ENCODE data around the gene ACKR1.

ACKR1 gene

DNA sequence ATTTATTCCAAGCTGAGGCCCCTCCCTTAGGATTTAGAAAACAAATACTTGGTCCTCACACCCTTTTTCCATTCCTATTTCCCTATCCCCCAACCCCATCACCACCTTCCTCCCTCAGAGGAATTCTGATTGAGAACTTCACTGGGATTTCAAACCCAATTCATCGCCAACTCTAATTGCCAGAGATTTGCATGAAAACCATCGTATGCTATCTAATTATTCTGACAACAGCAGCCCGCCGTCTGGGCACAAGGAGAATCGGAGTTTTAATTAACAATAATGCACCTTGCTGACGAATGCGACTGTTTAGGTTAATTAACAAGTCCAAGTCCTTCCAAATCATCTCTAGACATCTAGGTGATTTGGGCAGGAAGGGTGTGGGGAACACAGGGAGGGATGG is 4.4 kb downstream of the ACKR1 start:
- no peak overlapping the region for H3K27ac ChIP-seq

DNA sequence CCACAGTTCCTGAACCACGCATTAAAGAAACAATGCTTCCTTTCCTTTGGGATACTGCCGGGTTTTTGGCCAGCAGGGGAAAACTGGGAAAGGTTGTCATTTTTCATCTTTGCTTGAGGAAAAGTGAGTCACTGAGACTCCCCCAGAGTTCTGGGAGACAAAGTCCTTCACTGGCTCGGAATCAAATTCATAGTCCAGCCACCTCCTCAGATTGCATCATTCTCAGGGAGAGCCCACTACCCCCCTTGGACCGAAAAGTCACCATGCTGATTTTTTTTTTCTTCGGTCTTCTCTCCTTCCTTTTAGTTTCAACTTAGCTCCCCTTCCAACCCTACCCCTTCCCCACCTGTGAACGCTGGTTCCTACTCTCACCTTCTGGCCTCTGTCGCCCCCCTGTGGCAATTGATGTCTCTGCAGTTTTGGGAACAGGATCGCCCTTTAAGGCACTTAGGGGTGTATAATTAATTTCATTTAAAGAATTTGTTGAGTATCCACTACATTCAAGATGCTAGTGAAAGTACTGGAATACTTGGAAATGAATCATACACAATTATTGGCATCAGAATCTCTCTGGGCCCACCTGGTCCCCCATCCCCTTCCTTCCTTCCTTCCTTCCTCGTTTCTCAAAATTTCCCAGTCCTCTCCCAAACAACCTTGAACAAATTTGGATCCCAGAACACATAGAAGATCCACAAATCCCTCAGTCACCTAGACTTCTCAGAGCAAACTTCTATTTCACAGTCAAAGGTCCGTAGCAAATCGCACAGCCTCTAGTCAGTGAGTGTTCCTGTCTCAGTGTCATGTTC is 6.9 kb downstream of the ACKR1 start:
- TF ChIP-seq ZFX (IDR thresholded peaks at IDR 0.05), result no peak
- TF ChIP-seq, protein P1, sequence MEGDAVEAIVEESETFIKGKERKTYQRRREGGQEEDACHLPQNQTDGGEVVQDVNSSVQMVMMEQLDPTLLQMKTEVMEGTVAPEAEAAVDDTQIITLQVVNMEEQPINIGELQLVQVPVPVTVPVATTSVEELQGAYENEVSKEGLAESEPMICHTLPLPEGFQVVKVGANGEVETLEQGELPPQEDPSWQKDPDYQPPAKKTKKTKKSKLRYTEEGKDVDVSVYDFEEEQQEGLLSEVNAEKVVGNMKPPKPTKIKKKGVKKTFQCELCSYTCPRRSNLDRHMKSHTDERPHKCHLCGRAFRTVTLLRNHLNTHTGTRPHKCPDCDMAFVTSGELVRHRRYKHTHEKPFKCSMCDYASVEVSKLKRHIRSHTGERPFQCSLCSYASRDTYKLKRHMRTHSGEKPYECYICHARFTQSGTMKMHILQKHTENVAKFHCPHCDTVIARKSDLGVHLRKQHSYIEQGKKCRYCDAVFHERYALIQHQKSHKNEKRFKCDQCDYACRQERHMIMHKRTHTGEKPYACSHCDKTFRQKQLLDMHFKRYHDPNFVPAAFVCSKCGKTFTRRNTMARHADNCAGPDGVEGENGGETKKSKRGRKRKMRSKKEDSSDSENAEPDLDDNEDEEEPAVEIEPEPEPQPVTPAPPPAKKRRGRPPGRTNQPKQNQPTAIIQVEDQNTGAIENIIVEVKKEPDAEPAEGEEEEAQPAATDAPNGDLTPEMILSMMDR (conservative IDR thresholded peaks at IDR 0.05), result peak; percentile 96
- no peak overlapping the region for H3K27ac ChIP-seq

More for the DNA sequence above, 4.4 kb downstream of the ACKR1 start:
- TF ChIP-seq ZFX (IDR thresholded peaks at IDR 0.05), result no peak
- TF ChIP-seq, protein P1 (conservative IDR thresholded peaks at IDR 0.05), result no peak

DNA sequence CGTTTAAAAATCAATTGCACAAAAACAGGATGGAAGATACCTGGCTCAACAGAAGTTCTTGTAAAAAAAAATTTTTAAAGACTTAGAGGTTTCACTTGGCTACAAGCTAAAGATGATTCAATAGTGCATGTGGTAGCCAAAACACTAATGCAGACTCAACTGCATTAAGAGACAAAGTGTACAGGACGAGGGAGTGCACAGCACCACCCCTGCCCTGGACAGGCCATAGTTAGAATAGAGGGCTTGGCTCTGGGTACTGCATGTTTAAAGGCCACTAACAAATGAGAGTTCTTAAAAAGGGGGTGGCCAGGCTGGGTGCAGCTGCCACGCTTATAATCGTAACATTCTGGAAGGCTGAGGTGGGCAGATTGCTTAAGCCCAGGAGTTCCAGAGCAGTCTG is 7.9 kb downstream of the ACKR1 start:
- no peak overlapping the region for H3K27ac ChIP-seq
- TF ChIP-seq, protein P1 (conservative IDR thresholded peaks at IDR 0.05), result no peak
- no peak for TF ChIP-seq ZFX (IDR thresholded peaks at IDR 0.05)

- no peak for TF ChIP-seq ZFX (IDR thresholded peaks at IDR 0.05)
- TF ChIP-seq, protein P1 (conservative IDR thresholded peaks at IDR 0.05), result peak; percentile 95
- no peak overlapping the region for H3K27ac ChIP-seq
Measured at GRCh38 chr1:159214149-159214760, 9.6 kb downstream of the ACKR1 start.

- no peak overlapping the region for H3K27ac ChIP-seq
- TF ChIP-seq, protein P1 (conservative IDR thresholded peaks at IDR 0.05), result no peak
Measured at GRCh38 chr1:159218649-159219636, 14.3 kb downstream of the ACKR1 start.

DNA sequence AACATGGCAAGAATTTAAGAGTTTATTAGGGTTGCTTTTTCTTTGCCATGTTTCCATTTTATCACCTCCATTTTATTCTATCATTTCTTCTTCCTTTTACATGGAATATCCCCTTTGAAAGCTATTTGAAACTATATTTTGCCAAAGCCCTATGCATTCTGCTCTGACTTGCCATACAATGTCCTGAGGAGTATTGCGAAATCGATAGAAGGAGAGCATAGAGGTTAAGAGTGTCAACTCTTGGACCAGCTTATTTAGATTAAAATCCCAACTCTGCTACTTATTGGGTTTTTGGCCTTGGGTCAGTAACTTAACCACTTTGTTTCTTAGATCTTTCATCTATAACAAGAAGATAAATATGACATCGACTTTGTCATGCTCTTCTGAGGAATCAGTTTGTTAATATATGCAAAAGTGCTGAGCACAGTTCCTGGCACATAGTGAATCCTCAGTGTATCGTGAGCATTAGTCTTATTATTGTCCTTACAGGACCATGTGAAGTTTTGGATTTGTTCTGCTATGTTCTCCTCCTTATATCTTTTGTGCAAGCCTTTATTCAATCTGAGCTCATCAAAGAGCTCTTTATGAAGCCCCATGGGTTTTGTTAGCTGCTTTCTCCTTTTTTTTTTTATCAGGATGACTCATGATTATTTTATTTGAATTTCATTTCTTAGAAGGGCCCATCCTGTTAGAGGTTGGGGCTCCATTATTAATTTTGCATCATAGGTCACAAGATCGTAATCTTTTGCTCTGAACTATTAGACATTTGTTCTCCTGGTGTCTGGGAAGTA is 17.6 kb downstream of the ACKR1 start:
- no peak for TF ChIP-seq ZFX (IDR thresholded peaks at IDR 0.05)
- TF ChIP-seq, protein P1 (conservative IDR thresholded peaks at IDR 0.05), result no peak
- H3K27ac ChIP-seq, result no peak overlapping the region
